IPS DF 19.7 (cell line): Measurements from ENCODE around the gene DIPK1B.

ENCODE experiments used
- DNase-seq: peaks from one replicate; pipeline ENCODE4 v3.0.0-alpha.2; 2013; ENCODE audit warnings: low read depth, low spot score

The DIPK1B gene

GRCh38 chr9:136711751-136712689 is at the start of gene DIPK1B:
Gene DIPK1B, plus strand, starts transcription at chr9:136712572. Its CDS starts 94 bp downstream, at chr9:136712666.
- no peak for DNase-seq

DNA sequence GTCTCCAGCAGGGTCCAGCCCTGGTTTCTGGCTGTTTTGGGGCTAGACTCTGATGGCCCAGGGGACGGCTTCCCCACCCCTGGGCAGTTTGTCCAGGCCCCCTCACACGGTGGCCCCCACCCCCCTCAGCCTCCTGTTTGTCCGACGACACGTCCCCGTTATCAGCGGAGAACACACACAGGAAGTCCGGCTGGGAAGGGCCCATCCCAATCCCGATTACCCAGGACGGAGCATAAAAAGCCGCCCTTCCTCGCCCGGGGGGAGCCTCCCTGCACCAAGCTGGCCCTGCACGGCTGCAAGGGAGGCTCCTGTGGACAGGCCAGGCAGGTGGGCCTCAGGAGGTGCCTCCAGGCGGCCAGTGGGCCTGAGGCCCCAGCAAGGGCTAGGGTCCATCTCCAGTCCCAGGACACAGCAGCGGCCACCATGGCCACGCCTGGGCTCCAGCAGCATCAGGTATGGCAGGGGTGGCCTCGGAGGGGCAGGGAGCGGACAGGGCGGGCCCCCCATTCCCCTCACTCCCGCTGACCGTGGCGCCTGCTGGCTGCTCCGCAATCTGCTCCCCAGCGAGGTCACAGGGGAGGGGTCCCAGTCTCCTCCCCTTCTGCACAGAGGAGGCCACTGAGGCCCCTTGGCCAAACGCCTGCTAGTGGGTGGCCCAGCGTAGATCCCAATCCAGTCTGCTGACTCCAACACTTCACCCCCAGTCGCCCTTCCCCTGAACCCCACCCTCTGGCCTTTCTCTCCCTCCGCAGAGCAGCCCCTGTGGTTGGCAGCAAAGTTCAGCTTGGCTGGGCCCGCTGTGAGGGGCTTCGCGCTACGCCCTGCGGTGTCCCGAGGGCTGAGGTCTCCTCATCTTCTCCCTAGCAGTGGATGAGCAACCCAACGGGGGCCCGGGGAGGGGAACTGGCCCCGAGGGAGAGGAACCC is 49.5 kb upstream of the DIPK1B start, which contains the start of gene EGFL7:
EGFL7 (plus strand) TSS at position 261 of the 926 bp plus-strand sequence. CDS start 5,367 bp downstream, outside the sequence.
- DNase-seq, result no peak

DNA sequence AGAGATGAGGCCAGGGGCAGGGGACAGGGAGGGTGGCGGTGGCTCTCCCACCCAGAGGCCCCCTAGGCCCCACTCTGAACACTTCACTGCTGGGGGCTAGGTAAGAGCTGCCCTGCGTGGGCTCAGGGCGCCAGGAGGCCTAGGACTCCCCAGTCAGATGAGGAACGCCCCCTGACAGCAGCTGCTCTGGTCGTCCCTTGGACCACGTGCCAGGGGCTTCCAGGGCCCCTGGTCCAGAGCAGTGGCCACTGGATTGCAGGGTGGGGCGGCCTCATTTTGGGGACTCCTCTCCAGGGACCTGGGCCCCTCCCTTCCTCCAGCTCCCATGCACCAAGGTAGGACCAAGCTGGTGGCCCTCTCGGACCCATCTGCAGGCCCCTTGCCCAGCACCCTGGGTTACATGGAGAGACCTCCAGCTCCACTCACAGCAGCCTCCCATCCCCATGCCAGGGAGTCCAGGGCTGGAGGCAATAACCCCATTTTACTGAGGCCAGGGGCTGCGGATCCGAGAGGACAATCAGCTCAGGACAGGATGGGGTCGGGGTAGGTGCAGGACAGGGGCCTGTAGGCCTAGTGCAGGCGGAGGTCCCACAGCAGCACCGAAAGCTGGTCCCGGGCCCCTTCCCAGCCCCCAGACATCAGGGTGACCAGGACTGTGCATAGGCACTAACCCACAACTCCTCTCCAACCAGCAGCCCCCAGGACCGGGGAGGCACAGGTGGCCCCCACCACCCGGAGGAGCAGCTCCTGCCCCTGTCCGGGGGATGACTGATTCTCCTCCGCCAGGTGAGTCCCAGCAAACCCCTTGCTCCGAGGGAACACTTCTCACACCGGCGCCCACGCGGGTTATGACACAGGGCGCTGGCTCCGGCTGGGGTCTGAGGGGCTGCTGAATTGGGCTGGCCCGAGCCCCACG is 48.1 kb upstream of the DIPK1B start:
- DNase-seq, result no peak

DNA sequence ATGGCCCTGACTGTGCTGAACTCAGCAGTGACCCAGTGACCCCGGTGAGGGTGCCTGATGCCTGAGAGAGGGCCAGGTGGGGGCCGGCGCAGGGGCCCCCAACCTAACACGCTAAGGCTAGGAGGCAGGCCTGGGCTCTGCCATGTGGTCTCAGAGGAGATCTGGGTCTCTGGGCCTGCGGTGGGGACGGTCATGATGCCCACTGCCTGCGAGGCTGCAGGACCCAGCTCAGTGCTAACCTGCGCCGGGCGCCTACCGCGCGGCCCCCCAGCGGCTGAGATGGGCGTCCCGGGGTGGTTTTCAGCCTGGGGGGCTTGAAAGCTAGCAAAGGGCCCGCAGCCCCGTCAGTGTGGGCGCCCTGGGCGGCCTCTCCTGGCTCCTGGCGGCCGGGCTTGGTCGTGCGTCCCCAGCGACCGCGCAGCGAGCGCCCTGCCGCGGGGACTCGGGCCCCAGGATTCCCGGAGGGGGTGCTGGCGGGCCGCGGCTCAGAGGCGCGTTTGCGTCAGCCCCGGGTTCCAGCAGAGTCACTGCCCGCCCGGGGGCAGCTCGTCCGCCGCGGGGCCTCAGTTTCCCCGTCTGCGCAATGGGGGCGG is 47.2 kb upstream of the DIPK1B start:
- DNase-seq, result no peak

DNA sequence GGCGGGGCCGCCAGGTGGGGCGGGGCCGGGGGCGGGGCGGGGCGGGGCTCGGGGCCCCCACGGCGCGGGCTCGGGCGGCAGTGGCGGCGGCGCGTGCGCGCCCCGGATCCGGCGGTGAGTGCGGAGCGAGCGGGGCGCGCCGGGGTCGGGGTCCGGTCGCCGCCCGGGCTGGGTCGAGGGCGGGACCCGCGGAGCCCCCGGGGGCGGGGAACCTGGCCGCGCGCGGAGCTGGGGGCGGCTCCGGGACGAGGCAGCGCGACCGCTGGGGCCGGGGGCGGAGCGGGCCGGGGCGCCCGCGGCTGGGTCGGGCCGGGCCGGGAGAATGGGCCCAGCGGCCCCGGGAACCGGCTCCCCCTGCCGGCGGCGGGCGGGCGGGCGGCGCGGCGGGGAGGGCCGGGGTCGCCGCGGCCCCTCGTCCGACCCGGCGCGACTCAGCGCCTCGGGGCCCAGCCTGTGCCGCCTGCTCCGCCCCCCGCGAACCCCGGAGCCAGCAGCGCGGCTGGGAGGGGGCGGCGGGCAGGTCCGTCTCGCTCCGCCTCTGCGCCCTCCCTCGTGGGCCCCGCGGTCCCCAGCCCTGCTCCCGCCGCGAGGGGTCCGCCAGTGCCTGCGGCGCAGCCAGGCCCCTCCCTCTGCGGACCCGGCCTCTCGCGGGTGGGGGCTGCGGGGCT is 46.5 kb upstream of the DIPK1B start:
- DNase-seq, result no peak

DNA sequence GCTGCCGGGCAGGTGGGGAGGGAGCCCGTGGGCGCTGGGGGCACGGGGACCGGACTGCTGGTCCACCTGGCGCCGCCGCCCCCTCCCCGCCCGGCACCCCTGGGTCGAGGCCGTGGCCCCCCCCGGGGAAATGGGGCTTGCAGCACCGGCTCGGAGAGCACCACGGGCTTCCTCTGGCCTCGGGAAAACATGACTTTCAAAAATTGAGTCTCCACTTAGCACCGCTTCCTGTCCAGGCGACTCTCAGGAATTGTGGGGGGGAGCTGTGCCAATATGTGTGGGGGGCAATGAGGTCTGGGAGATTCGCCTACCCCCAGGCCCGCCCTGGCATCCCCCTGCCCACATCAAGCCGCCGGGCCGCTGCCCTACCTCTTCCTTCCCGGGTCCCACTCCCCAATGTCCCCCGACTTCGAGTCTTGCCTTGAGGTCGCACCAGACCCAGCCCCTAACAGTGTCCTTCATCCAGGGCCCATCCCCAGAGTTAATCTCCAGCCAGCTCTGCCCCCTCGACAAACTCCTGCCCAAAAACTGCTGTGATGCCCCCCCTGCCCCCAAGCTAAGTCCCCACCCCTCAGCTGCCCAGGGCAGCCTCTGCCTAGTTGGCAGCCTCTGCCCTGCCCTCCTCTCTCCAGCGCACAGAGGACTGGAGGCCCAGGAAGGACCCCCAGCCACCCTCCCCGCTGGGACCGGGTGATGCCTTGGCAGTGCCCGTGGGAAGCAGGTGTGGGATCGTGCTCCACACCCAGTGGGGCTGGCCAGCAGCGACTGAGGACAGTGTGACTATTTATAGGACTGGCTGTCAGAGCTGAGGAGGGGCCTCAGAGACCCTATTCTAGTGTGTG is 45.8 kb upstream of the DIPK1B start:
- DNase-seq, result no peak

- no peak for DNase-seq
Observed at GRCh38 chr9:136667214-136667939, 45.0 kb upstream of the DIPK1B start.

GRCh38 chr9:136667940-136668760 is 44.2 kb upstream of the DIPK1B start:
- no peak for DNase-seq

DNA sequence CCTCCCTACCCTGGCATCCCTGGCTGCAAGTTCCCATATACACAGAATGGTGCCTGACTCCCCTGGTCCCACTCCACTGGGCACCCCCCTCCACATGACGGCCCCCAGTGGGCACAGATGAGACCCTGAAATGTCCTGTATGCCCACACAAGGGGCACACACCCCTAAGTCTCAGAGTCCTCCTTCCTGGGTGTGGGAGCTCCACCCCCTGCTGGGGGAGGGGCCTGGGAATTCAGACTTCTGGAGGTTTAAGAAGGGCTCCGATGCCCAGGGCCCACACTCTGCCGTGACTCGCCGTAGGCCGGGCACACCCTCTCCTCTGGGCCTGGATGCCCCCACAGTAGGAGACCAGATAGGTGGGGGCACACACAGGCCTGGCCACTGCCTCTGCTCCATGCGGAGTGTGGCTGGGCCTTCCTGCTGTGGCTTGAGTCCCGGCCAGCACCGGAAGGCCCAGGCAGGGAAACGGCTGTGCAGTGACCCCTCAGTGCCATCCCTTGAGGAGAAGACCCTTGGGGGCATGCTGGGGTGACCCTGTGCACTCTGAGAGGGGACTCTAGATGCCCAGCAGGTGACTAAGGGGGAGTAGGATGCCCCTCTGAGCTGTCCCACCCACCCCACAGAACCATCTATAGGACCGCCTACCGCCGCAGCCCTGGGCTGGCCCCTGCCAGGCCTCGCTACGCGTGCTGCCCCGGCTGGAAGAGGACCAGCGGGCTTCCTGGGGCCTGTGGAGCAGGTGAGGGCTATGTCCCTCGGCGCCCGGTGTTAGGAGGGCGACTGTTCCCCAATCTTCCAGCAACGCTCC is 43.2 kb upstream of the DIPK1B start:
- DNase-seq, result no peak

DNA sequence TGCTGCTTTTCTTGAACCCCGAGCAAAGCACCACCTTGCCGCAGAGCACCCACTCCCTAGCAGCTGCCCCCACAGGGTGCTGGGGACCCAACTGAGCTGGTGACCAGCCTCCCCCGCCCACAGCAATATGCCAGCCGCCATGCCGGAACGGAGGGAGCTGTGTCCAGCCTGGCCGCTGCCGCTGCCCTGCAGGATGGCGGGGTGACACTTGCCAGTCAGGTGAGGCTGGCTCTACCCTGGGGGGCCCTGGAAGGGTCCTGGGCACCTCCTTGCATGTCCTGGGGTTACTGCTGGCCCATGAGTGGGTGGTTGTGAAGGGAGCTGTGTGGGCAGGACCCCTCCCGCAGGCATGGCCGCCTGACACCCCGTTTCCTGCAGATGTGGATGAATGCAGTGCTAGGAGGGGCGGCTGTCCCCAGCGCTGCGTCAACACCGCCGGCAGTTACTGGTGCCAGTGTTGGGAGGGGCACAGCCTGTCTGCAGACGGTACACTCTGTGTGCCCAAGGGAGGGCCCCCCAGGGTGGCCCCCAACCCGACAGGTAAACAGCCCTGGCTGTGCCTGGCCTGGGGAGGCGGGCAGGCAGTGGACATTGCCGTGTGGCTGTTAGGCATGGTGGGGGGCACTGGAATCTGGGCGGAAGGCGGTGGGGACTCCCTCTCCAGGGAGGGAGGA is 42.4 kb upstream of the DIPK1B start:
- no peak for DNase-seq

DNA sequence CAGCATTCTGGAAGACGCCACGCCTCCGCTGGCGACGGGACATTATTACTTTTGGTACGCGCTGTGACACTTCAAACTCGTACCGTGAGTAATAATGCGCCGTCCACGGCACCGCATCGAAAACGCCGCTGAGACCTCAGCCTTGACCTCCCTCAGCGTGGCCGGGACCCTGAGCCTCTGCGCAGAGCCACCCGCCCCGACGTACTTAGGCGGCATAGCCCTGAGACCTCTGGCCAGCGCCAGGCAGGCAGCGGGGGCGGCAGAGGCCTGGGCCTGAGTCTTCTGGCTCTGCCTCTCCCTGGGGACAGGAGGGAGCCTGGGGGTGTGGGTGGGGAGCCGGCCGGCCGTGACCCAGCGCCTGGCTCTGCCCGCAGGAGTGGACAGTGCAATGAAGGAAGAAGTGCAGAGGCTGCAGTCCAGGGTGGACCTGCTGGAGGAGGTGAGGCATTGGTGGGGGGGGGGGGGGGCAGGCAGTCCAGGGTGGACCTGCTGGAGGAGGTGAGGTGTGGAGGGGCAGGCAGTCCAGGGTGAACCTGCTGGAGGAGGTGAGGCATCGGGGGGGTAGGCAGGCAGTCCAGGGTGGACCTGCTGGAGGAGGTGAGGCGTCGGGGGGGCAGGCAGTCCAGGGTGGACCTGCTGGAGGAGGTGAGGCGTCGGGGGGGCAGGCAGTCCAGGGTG is 41.7 kb upstream of the DIPK1B start:
- no peak for DNase-seq

DNA sequence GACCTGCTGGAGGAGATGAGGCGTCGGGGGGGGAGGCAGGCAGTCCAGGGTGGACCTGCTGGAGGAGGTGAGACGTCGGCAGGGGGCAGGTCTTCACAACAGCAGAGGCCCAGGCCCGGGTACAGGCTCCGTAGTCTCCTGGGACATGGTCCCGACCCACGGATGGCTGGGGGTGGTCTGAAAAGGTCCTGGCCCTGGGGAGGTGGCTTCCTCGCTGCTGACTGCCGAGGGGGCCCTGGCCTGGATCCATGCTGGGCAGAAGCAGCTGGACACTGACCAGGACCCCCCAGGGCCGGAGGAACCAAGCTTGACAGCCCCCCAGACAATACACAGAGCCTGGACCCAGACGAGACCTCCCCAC is 41.1 kb upstream of the DIPK1B start:
- DNase-seq, result no peak

DNA sequence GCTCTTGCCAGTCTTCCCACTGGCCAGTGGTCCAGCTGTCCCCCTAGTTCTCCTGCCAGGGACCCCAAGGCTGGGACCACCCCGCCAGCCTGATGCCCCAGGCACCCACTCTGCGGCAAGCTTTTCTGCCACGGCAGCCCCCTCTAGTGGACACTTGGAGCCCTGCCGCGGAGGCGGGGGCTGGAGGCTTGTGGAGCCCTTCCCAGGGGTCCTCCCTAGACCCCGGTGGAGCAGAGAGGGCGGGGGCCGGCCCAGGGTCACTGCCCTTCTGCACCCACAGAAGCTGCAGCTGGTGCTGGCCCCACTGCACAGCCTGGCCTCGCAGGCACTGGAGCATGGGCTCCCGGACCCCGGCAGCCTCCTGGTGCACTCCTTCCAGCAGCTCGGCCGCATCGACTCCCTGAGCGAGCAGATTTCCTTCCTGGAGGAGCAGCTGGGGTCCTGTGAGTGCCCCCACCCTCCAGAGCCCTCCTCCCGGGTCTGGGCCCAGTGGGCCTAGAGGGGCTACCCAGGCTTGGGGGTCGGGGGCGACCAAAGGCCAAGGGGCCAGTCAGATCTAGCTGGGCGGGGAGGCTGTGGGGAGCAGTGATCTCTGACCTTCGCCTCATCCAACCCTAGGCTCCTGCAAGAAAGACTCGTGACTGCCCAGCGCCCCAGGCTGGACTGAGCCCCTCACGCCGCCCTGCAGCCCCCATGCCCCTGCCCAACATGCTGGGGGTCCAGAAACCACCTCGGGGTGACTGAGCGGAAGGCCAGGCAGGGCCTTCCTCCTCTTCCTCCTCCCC is 40.5 kb upstream of the DIPK1B start:
- DNase-seq, result no peak

- no peak for DNase-seq
Observed at GRCh38 chr9:136672431-136673087, 39.8 kb upstream of the DIPK1B start.
